Stomach (tissue), 9 donors: ENCODE measurements around the gene NCF2. TPM values are rescaled to one million over a fixed set of nuclear protein-coding genes. Genes with fewer than 3 reads are reported as not detected.

Experiments
- DNase-seq, 2 donors: peaks; one replicate each; pipeline versions ENCODE4 v3.0.0 to v3.0.0-alpha.2; 2013 to 2019
- H3K27ac ChIP-seq, 5 donors: fragments of 200-600 bp in 4 of 5; sonication (generic) in 4 of 5; one replicate each; pipeline ENCODE4 v1.5.1; 2013 to 2019; ENCODE audit warnings: mild to moderate bottlenecking in 1 of 5, moderate library complexity in 1 of 5
- H3K27me3 ChIP-seq, 3 donors: fragments of 200-600 bp; sonication (generic); one replicate each; pipeline ENCODE4 v1.5.1; 2017 to 2019; ENCODE audit warnings: mixed run types in 1 of 3
- H3K36me3 ChIP-seq, 4 donors: fragments of 200-600 bp; sonication (generic); 1 replicate in 3 of 4; 2 replicates in 1 of 4; pipeline ENCODE4 v1.5.1; 2016 to 2019
- H3K4me1 ChIP-seq, 4 donors: fragments of 200-600 bp; sonication (generic); one replicate each; pipeline ENCODE4 v1.5.1; 2016 to 2019
- H3K4me3 ChIP-seq, 4 donors: fragments of 200-600 bp; sonication (generic) in 3 of 4; one replicate each; pipeline ENCODE4 v1.5.1; 2016 to 2019; ENCODE audit warnings: mild to moderate bottlenecking in 1 of 4
- H3K9me3 ChIP-seq, 4 donors: fragments of 200-600 bp; sonication (generic); one replicate each; pipeline ENCODE4 v1.5.1; 2016 to 2019
- EP300 ChIP-seq: sonication (generic); formaldehyde crosslinking; IDR thresholded peaks from one replicate; pipeline ENCODE4 v1.6.1; 2017; ENCODE audit warnings: antibody characterized with exemption
- POLR2A ChIP-seq, 4 donors: fragments of 450-650 bp; IDR thresholded peaks; one replicate each; pipeline ENCODE4 v1.6.1; 2016; ENCODE audit warnings: antibody characterized with exemption in 4 of 4, control low read depth in 2 of 4, mild to moderate bottlenecking in 1 of 4, moderate library complexity in 1 of 4
- POLR2AphosphoS5 ChIP-seq, 3 donors: sonication (generic); formaldehyde crosslinking; IDR thresholded peaks; one replicate each; pipeline ENCODE4 v1.6.1; 2016; ENCODE audit warnings: antibody characterized with exemption in 3 of 3
- WGBS, 5 donors: extraction: QIAGEN DNeasy Blood & Tissue Kit in 3 of 5; methylation state at CpG; one replicate each; pipeline versions ENCODE4 v1.1.5 to v1.1.7; 2013 to 2018; 5-methylcytosine and 5-hydroxymethylcytosine counted together
- intact Hi-C: fragments of 100-400 bp; cut with DNase I; formaldehyde crosslinking; loops from one replicate; pipeline ENCODE4 v1.15.1; 2023; ENCODE audit warnings: low total_unique reads
- polyA plus RNA-seq, 3 donors: library from polyadenylated mRNA; stranded (reverse); fragments of 200-250 nt; gene quantifications; one replicate each; pipeline ENCODE4 v1.2.3, GENCODE V29; 2013
- total RNA-seq, 5 donors: library from RNA; depleted of rRNA; stranded (reverse); fragments of >200 nt; gene quantifications; one replicate each; pipeline versions ENCODE4 v1.1.0 to v1.2.3, GENCODE V29; 2014 to 2016
- TF ChIP-seq, protein P1 (sequence below), 7 experiments: fragments of 450-650 bp in 4 of 7; fragments of 200-600 bp in 3 of 7; sonication (generic) in 3 of 7; IDR thresholded peaks; one replicate each; pipeline ENCODE4 v1.5.1; 2016 to 2019; ENCODE audit warnings: antibody characterized with exemption in 7 of 7, control low read depth in 2 of 7, mild to moderate bottlenecking in 1 of 7
- donor health status: healthy with polysubstance abuse.
- donor health status: Bipolar disorder and iron deficiency.
- donor health status: healthy.

NCF2 gene
- total and polyA plus RNA-seq, 8 donors, result 0.29 to 30.4 (median 6.2) TPM

- Histone ChIP-seq H3K4me1 (no peaks in the 10 kb centered on the region), H3K4me3 (no peak overlapping the region), H3K36me3 (peaks cover 51 to 99% (median 93%) of the 10 kb centered on the region in 4 donors), H3K27ac (no peak overlapping the region), H3K27me3 (no peaks in the 10 kb centered on the region), H3K9me3 (no peaks in the 10 kb centered on the region)
- WGBS, 5 donors, result 46 to 56% (median 50%) methylated on average over 3 of the region's 3 CpGs
- TF ChIP-seq POLR2AphosphoS5 (IDR thresholded peaks at IDR 0.05) (no peak), EP300 (no peak), POLR2A (IDR thresholded peaks at IDR 0.05) (no peak)
- TF ChIP-seq, protein P1, sequence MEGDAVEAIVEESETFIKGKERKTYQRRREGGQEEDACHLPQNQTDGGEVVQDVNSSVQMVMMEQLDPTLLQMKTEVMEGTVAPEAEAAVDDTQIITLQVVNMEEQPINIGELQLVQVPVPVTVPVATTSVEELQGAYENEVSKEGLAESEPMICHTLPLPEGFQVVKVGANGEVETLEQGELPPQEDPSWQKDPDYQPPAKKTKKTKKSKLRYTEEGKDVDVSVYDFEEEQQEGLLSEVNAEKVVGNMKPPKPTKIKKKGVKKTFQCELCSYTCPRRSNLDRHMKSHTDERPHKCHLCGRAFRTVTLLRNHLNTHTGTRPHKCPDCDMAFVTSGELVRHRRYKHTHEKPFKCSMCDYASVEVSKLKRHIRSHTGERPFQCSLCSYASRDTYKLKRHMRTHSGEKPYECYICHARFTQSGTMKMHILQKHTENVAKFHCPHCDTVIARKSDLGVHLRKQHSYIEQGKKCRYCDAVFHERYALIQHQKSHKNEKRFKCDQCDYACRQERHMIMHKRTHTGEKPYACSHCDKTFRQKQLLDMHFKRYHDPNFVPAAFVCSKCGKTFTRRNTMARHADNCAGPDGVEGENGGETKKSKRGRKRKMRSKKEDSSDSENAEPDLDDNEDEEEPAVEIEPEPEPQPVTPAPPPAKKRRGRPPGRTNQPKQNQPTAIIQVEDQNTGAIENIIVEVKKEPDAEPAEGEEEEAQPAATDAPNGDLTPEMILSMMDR (IDR thresholded peaks at IDR 0.05), result no peak
- intact Hi-C loops, result no loop called here
- no peak for DNase-seq
These were observed 39.3 kb downstream of the NCF2 start for GRCh38 chr1:183550915-183551314.

- DNase-seq, result no peak
- intact Hi-C loops, result no loop called here
- Histone ChIP-seq H3K4me1 (peaks cover 0 to 8% (median 3%) of the 10 kb centered on the region in 4 donors), H3K4me3 (no peak overlapping the region), H3K27ac (no peak overlapping the region), H3K27me3 (no peaks in the 10 kb centered on the region), H3K9me3 (no peaks in the 10 kb centered on the region), H3K36me3 (peaks cover 60 to 97% (median 92%) of the 10 kb centered on the region in 4 donors)
- TF ChIP-seq EP300 (no peak), POLR2AphosphoS5 (IDR thresholded peaks at IDR 0.05) (no peak), POLR2A (IDR thresholded peaks at IDR 0.05) (no peak)
- TF ChIP-seq, protein P1 (IDR thresholded peaks at IDR 0.05), result no peak
- 90 to 100% (median 93%) methylated on average over 1 of the region's 1 CpG for WGBS, 5 donors
These were observed 42.1 kb downstream of the NCF2 start for GRCh38 chr1:183548116-183548515.

DNA sequence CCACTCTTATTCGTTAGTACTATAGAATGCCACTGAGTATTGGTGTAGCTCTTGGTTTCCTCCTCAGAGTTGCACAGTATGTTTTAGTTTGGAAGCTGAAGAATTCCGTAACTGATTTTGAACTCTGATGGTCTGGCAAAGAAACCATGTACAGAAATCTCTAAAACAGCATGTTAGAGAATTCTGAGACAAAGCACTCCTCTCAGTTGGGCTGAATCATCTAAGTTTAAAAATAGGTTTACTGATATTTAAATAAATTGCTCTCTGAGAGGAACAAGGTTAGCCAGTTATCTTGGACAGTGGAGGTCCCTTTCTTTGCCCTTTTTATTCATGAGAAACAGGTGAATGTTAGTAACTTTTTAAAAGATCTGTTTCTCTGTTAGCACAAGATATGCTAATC, 43.8 kb downstream of the NCF2 start:
- intact Hi-C loops, result no loop called here
- H3K9me3 ChIP-seq, result no peaks in the 10 kb centered on the region
- no peaks in the 10 kb centered on the region for H3K27me3 ChIP-seq
- H3K4me1 ChIP-seq, result peaks cover 0 to 10% (median 3%) of the 10 kb centered on the region in 4 donors
- WGBS, 5 donors, result 80 to 87% (median 86%) methylated on average over 2 of the region's 2 CpGs
- DNase-seq, result no peak
- H3K4me3 ChIP-seq, result no peak overlapping the region
- no peak overlapping the region for H3K27ac ChIP-seq
- TF ChIP-seq, protein P1 (IDR thresholded peaks at IDR 0.05), result no peak
- TF ChIP-seq EP300 (no peak), POLR2AphosphoS5 (IDR thresholded peaks at IDR 0.05) (no peak), POLR2A (IDR thresholded peaks at IDR 0.05) (no peak)
- H3K36me3 ChIP-seq, result peaks cover 52 to 94% (median 89%) of the 10 kb centered on the region in 4 donors

DNA sequence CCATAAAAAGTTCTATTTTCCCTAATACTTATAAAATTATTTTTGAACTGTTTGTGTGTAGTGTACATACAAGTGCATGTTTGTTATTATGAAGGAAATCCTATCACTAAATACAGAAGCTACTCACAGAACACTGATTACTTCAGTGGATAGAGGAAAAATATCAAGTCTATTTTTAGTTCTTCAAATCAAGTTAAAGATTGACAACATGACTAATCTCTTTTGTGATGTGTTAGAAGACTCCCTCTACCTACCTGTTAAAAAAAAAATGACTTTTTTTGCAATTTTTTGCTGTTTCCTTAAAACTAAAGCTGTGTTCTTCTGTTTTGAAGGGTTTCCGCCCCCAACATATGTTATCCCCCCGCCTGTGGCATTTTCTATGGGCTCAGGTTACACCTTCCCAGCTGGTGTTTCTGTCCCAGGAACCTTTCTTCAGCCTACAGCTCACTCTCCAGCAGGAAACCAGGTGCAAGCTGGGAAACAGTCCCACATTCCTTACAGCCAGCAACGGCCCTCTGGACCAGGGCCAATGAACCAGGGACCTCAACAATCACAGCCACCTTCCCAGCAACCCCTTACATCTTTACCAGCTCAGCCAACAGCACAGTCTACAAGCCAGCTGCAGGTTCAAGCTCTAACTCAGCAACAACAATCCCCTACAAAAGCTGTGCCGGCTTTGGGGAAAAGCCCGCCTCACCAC, 45.5 kb downstream of the NCF2 start:
- Histone ChIP-seq H3K27ac (no peak overlapping the region), H3K27me3 (no peaks in the 10 kb centered on the region), H3K9me3 (no peaks in the 10 kb centered on the region), H3K4me3 (no peak overlapping the region), H3K36me3 (peaks cover 53 to 94% (median 89%) of the 10 kb centered on the region in 4 donors), H3K4me1 (peaks cover 0 to 10% (median 3%) of the 10 kb centered on the region in 4 donors)
- intact Hi-C loops, result no loop called here
- peak; percentile 46 to 60 for DNase-seq
- 71 to 84% (median 77%) methylated on average over 5 of the region's 5 CpGs for WGBS, 5 donors
- TF ChIP-seq, protein P1 (IDR thresholded peaks at IDR 0.05), result no peak
- TF ChIP-seq POLR2A (IDR thresholded peaks at IDR 0.05) (no peak), EP300 (no peak), POLR2AphosphoS5 (IDR thresholded peaks at IDR 0.05) (no peak)
